ENCODE data around the gene TM2D3. TPM values are rescaled to one million over a fixed set of nuclear protein-coding genes. Genes with fewer than 3 reads are reported as not detected.

The TM2D3 gene
- total and polyA plus RNA-seq, 2 of the 8 experiments (the other 6 are each of a cell fraction or from before 2014, with no cell fraction given), result 26.4 to 28.0 TPM

DNA sequence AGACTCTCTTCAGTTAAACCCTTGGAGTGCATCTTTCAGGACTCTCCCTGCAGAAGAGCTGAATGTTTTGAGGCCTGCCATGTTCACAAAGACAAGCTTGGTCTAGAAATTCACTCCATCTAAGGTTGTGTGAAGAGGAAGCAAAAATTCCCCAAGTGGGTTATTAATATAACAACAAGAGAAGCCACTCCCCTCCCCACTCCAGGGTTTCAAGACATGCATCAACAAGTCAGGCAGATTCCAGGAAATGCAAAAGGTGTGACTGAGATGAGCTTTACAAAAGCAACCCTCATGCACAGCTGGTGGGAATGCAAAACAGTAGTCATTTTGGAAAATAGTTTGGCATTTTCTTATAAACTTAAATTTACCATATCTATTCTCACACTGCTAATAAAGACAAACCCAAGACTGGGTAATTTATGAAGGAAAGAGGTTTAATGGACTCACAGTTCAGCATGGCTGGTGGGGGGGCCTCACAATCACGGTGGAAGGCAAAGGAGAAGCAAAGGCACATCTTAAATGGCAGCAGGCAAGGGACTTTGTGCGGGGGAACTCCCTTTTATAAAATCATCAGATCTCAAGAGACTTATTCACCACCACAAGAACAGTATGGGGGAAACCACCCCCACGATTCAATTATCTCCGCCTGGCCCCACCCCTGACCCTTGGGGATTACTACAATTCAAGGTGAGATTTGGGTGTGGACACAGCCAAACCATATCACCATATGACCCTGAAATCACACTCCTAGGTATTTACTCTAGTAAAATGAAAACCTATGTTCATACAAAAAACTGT, 40.8 kb upstream of the TM2D3 start:
- H3K9ac ChIP-seq (replicated peaks in 1 of 4; ENCODE audit: extremely low read depth in 1 of 4, low read depth in 3 of 4, low read length in 3 of 4), result no peak overlapping the region
- H3K36me3 ChIP-seq (ENCODE audit: control insufficient read depth in 2 of 4, insufficient read depth in 4 of 4, low read length in 3 of 4), result peaks cover 2 to 7% (median 4%) of the 10 kb centered on the region in 4 experiments; a peak in 4 of 8 replicates
- no peak for FAIRE-seq
- no peaks in the 10 kb centered on the region for H3K9me3 ChIP-seq (ENCODE audit: insufficient read depth in 2 of 2, low read depth in 1 of 2, low read length in 1 of 2)
- no peaks in the 10 kb centered on the region for H3K79me1 ChIP-seq (ENCODE audit: low read depth, low read length)
- H3K23me2 ChIP-seq (ENCODE audit: low read depth, low read length), result no peaks in the 10 kb centered on the region
- TF ChIP-seq CREB1 (IDR thresholded peaks at IDR 0.05) (no peak), SIX5 (IDR thresholded peaks at IDR 0.05; ENCODE audit: low read depth, low read length) (no peak), RBBP5 (IDR thresholded peaks at IDR 0.05; ENCODE audit: borderline replicate concordance, low read depth, low read length) (no peak), SAP30 (IDR thresholded peaks at IDR 0.05; ENCODE audit: insufficient read depth, insufficient replicate concordance, low read length) (no peak)
- TF ChIP-seq, protein P1, sequence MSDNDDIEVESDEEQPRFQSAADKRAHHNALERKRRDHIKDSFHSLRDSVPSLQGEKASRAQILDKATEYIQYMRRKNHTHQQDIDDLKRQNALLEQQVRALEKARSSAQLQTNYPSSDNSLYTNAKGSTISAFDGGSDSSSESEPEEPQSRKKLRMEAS (IDR thresholded peaks at IDR 0.05), result no peak
- H3K79me2 ChIP-seq (ENCODE audit: control insufficient read depth in 1 of 2, insufficient read depth in 2 of 2, low read length in 2 of 2), result no peaks in the 10 kb centered on the region
- WGBS, 2 experiments (ENCODE audit: extremely low coverage in 1 of 2, insufficient coverage in 1 of 2, insufficient read length in 1 of 2, insufficient replicate concordance in 2 of 2, low coverage in 1 of 2, low lambda C conversion rate in 2 of 2, missing lambda C conversion rate in 1 of 2), result 98% methylated on average over 4 of the region's 4 CpGs; no CpG with 5 or more reads in 1 of the 2 experiments
- no peak overlapping the region for H4K5ac ChIP-seq (ENCODE audit: insufficient read length, low read depth, low read length)
- H2BK5ac ChIP-seq (ENCODE audit: low read depth, low read length), result no peak overlapping the region
- no peak overlapping the region for H3K23ac ChIP-seq (ENCODE audit: insufficient read length)
- H2AK5ac ChIP-seq (ENCODE audit: low read depth, low read length), result no peak overlapping the region
- H2AFZ ChIP-seq (ENCODE audit: low read length), result no peak overlapping the region
- ChIA-PET POLR2A (ENCODE audit: partially characterized antibody) (no interaction called here), CTCF (ENCODE audit: partially characterized antibody) (interaction anchor here (1.0 kb wide), 1 partner anchor 27 kb away, joined by 3 read pairs; no protein-coding TSS in a partner anchor)
- H3K56ac ChIP-seq (replicated peaks; ENCODE audit: insufficient read length, low read depth, low read length), result no peak overlapping the region
- H4K20me1 ChIP-seq (replicated peaks in 1 of 2; ENCODE audit: control insufficient read depth in 1 of 2, insufficient read depth in 2 of 2, low read length in 2 of 2), result no peaks in the 10 kb centered on the region
- no peak overlapping the region for H3K4me3 ChIP-seq (ENCODE audit: extremely low read depth in 1 of 4, insufficient read depth in 2 of 4, low read depth in 3 of 4, low read length in 4 of 4)
- no peak overlapping the region for H2BK12ac ChIP-seq (ENCODE audit: low read depth, low read length)
- no peak overlapping the region for H3K4ac ChIP-seq (replicated peaks; ENCODE audit: insufficient read length, low read depth, low read length)
- no peak overlapping the region for H2BK120ac ChIP-seq (replicated peaks; ENCODE audit: low read depth, low read length)
- H3K14ac ChIP-seq (ENCODE audit: insufficient read length), result no peak overlapping the region
- H3K4me1 ChIP-seq (replicated peaks in 1 of 4; ENCODE audit: control insufficient read depth in 3 of 4, insufficient read depth in 4 of 4, low read length in 3 of 4), result no peaks in the 10 kb centered on the region
- no peak for DNase-seq (ENCODE audit: low read depth in 1 of 2, low spot score in 2 of 2)
- H2BK20ac ChIP-seq (ENCODE audit: low read length), result no peak overlapping the region
- H3K4me2 ChIP-seq (ENCODE audit: insufficient read depth in 1 of 2, low read depth in 2 of 2, low read length in 2 of 2), result no peak overlapping the region
- H3K27ac ChIP-seq (ENCODE audit: low read depth, low read length), result no peak overlapping the region
- H4K91ac ChIP-seq (replicated peaks; ENCODE audit: insufficient read length, low read length), result no peak overlapping the region
- H4K8ac ChIP-seq (ENCODE audit: extremely low read depth, insufficient read depth, low read length), result no peak overlapping the region
- no peaks in the 10 kb centered on the region for H3K27me3 ChIP-seq (replicated peaks in 1 of 4; ENCODE audit: control insufficient read depth in 3 of 4, extremely low read depth in 1 of 4, insufficient read depth in 3 of 4, low read length in 3 of 4)
- H3K18ac ChIP-seq (ENCODE audit: extremely low read depth, low read length), result no peak overlapping the region
- H2BK15ac ChIP-seq (ENCODE audit: low read length), result no peak overlapping the region
